Right renal pelvis (tissue), 4 donors: Measurements from ENCODE around the gene PIGC. TPM values are rescaled to one million over a fixed set of nuclear protein-coding genes. Genes with fewer than 3 reads are reported as not detected.
"Not testable (repeated sequence)": the region's sequence is repeated elsewhere in the genome, so short reads cannot be mapped to it uniquely, and the experiment has no call there.

Experiments used
- DNase-seq, 4 donors: peaks; one replicate each; pipeline ENCODE4 v3.0.0-alpha.2; 2013; ENCODE audit warnings: low read depth in 4 of 4, low spot score in 3 of 4, missing footprints in 1 of 4
- polyA plus RNA-seq, 4 donors: library from polyadenylated mRNA; unstranded; fragments of 120-200 nt; gene quantifications; one replicate each; pipeline ENCODE4 v1.2.1, GENCODE V29; 2013; ENCODE audit not compliant: insufficient read length in 4 of 4

The PIGC gene
- polyA plus RNA-seq, 4 donors, result 50.9 to 56.5 (median 56.3) TPM

- no peak for DNase-seq
Observed at GRCh38 chr1:172467446-172467845, 23.6 kb upstream of the PIGC start.

GRCh38 chr1:172466795-172467407, 23.0 kb upstream of the PIGC start:
- DNase-seq, result no peak

DNA sequence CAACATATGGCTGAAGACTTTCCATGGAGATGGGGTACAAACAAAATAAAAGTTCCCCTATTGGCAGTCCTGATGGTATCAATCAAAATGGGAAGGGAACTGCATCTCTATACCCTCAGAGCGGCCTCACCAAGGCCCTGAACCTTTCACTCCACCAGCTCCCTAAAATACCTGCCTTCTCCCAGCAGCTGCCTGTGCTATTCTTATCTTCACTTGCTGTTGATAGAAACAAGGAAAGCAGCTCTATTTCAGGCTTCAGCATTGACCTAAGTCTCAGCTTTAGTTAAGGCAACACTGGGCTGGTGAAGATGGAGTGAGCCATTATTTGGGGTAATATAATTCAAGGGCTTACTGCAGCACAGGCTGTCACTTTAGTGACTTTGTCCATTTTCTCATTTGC, 21.7 kb upstream of the PIGC start:
- no peak for DNase-seq

GRCh38 chr1:172460887-172461315, 17.0 kb upstream of the PIGC start:
- no peak for DNase-seq

DNA sequence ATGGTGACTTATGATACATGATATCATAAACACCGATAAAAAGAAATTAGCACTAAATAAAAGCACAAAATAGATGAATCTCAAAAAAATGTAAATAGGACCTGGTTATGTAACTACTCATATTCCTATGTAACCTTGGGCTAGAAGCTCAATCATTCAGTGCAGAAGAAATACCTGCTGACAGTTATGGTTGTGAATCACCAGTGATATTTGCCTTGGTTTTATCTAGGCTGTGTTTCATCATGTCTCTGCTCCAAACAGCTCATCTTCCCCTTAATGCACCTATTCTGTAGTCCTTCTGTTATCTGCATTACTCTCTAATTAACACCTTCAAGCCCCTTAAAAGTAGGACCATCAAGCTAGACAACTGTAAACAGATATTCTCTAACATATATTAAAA, 16.3 kb upstream of the PIGC start:
- no peak for DNase-seq

- DNase-seq, result no peak
Observed at GRCh38 chr1:172457479-172458130, 13.7 kb upstream of the PIGC start.

- DNase-seq, result no peak
Observed at GRCh38 chr1:172456344-172456769, 12.5 kb upstream of the PIGC start.

DNA sequence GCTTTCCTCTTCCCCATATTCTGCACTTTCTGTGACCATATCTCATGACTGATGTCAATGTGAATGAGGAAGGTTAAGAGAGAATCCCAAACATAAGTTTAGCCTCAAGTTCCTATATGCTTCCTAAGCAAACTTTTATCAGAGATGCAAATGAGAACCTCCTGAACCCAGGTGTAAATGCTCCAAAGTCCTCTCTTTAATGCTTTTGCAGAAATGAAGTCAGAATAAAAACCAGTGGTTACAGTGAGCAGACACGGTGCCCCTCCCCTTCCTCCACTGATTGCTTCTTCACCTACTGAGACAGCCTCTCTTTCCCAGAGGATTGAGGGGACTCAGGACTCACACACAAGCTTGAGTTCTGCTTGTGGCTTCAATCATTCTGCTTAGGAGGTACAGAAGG, 11.6 kb upstream of the PIGC start:
- DNase-seq, result no peak

- no peak for DNase-seq
Observed at GRCh38 chr1:172453607-172454006, 9.7 kb upstream of the PIGC start.

GRCh38 chr1:172453153-172453545, 9.3 kb upstream of the PIGC start:
- no peak for DNase-seq

DNA sequence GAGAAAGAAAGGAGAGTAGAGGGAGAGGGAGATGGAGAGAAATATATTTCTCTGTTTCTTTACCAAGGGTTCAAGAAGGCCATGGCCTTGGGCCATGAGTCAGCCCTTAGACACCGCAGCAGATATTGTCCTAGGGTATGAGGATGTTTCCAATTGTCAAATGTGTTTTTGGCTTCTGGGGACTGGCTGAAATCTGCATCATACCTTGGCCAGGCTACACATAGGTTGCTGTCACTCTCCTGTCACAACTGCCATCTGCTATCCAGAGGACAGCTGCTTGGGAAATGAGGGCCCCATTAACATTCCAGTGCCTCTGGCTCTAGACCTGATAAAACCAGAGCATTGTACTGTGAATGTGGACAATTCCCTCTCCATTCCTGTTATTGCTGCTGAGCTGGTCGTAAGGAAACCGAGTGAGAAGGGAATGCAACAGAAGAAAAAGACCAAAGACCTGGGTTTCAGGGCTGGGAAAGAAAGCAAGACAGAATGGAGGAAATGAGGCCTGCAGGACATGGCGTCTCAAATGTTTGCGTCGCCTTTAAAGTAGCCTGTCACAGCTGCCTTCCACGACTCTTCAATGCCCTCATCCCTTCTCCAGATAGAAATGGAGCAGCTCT, 8.8 kb upstream of the PIGC start:
- no peak for DNase-seq

DNA sequence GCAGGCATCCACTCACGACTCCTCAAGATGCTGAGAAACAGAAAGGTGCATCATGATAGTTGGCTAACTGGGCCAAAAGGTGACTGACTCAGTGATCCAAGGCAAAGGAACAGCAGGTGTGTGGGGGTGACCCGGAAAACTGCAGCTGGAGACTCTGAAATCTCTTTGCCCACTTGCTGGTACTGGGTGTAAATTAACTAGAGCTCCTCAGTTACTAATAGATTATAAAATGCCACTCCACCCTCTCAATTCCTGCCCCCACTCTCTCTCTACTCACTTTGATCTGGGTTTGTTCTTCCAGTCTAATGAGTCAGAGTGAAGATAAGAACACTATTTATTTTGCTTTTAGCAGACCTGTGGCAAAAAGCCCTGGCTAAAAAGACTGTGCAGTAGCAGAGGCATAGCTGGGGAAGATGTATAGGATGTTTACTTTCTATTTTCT, 7.2 kb upstream of the PIGC start:
- no peak for DNase-seq

DNA sequence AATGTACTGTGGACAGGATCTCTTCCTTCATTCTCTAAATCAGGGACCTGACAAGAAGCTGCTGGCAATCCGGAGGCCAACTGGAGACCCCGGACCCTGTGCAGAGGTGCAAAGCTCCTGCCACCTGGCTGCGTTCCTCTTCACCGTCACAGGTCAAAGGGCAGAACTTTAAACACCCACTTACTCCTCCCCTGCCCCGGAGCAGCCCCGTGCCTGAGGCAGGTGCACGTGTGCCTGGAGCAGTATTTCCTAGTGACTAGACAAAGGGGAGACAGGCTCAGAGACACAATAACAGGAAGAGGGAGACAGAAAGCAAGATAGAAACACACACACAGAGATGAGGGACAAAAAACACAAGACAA, 6.6 kb upstream of the PIGC start:
- DNase-seq, result no peak

DNA sequence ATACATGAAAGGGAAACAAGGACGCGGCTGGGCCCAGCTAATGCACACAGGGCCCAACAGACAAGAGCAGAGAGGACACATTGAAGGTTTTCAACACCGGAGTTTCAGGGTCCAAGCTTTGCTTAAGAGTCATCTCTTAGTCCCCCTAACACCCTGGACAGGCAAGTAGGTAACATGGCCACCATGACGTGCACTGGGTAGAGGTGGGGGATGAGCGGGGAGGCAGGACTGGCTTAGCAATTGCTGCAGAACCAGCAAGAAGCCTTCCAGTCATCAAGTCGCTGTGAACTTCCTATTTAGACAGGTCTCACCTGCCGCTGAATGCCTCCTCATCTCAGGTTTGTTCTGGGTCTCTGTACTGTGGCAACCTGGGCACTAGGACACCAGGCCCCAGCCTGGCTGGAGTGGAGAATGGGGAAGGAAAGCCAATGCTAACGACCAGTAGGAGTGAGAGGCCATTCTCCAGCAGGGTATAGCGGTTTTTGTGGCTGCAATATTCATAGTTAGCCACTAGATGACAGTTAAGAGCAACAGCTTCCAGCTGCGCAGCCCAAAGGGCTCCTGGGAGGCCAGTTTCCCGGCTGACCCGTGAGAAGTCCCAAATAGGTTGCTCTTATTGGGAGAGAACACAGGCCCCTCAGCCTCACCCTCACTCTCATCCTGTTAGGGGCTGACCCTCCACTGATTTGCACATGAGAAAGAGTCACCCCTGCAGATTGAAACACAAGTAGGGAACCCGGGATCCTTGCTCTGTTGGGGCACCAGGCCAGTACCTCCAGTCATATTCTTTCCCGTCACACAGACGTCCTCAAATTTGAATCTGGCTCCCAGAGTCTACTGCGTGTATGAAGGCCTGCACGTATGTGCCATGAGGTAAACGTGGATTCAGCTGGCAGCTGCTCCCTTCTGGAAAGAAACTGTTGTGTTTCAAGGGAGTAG, 6.0 kb upstream of the PIGC start:
- DNase-seq, result no peak

DNA sequence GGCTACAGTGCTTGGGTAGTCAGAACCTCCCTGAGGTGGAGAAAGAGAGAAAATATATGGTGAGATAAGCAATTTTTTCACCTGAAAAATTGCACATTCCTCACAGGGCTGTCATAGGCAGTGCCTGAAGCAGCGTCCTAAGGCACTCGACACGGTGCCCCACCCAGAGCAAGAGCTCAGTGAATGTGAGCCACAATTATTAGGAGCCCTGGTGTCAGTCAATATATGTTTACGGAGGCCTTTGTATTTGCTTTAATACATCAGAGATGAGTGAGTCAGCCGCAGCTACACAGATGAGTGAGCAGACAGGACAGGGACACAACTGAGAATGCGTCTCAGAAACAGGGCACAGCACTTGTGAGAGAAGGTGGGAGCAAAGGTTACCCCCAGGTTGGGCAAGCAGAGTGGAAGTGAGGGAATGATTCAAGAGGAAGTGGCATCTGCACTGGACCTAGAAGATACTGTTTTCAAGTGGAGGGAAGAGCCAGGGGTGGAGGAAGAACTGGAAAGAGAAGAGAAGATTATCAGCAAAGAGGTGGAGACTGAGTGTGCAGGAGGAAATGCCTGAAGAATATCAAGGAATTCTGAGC, 5.2 kb upstream of the PIGC start:
- DNase-seq, result no peak

GRCh38 chr1:172447641-172448040, 3.8 kb upstream of the PIGC start:
- no peak for DNase-seq

DNA sequence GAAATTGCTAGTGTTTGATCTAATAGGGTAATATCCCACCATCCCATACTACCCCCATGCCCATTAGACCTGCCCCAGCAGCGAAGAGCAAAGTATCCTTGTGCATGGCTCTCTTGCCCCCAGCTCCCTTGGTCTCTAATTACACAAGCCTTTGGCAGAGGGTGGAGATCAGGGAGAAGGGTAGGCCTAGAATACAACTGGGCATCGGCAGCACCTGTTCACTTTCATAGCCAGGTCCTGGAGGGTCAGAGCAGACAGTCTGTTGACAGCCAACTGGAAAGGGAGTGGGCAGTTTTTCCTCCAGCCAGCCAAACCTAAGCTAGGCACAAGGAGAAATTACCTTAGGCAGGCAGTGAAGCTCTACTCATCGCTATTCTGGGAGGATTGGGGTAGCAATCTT, 2.7 kb upstream of the PIGC start:
- DNase-seq, result no peak

- no peak for DNase-seq
Observed at GRCh38 chr1:172442843-172443565, 865 bp downstream of the PIGC start.

- DNase-seq, result no peak
Observed at GRCh38 chr1:172442404-172442803, 1.5 kb downstream of the PIGC start.

DNA sequence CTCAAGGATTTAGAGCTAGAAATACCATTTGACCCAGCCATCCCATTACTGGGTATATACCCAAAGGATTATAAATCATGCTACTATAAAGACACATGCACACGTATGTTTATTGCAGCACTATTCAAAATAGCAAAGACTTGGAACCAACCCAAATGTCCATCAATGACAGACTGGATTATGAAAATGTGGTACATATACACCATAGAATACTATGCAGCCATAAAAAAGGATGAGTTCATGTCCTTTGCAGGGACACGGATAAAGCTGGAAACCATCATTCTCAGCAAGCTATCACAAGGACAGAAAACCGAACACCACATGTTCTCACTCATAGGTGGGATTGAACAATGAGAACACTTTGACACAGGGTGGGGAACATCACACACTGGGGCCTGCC, 6.7 kb downstream of the PIGC start:
- DNase-seq, result not testable (repeated sequence)
